Activated T-cell treated with anti-CD3 and anti-CD28 coated beads, Interleukin-2, amount 50 U/mL, for 1 hour (primary cell): ENCODE measurements around the gene AKR1C3.

Experiments used
- DNase-seq: peaks from one replicate; pipeline ENCODE4 v3.0.0-alpha.2; 2020

Gene AKR1C3

GRCh38 chr10:5142199-5142598 is 48.0 kb downstream of the AKR1C3 start:
- DNase-seq, result no peak

GRCh38 chr10:5143137-5143536 is 48.9 kb downstream of the AKR1C3 start:
- DNase-seq, result no peak

- no peak for DNase-seq
These were observed 52.7 kb downstream of the AKR1C3 start for GRCh38 chr10:5146920-5147254.

GRCh38 chr10:5147255-5147980 is 53.2 kb downstream of the AKR1C3 start:
- DNase-seq, result no peak

- no peak for DNase-seq
These were observed 53.9 kb downstream of the AKR1C3 start for GRCh38 chr10:5147981-5148677.

GRCh38 chr10:5148678-5149032 is 54.4 kb downstream of the AKR1C3 start:
- DNase-seq, result no peak

- no peak for DNase-seq
These were observed 56.9 kb downstream of the AKR1C3 start for GRCh38 chr10:5151076-5151475.

GRCh38 chr10:5155951-5156350 is 61.7 kb downstream of the AKR1C3 start:
- no peak for DNase-seq
